OCI-LY1 (cell line): Measurements from ENCODE around the gene ASPRV1.

Experiments used
- CTCF ChIP-seq: fragments of 200-600 bp; sonication (generic), shearing (Covaris generic); IDR thresholded peaks from 2 replicates; pipeline ENCODE4 v1.5.1; 2017; ENCODE audit warnings: mild to moderate bottlenecking, antibody characterized with exemption, low read length, moderate library complexity, mixed read lengths
- EZH2 ChIP-seq: fragments of 200-600 bp; sonication (generic), shearing (Covaris generic); IDR thresholded peaks from 2 replicates; pipeline ENCODE4 v1.8.0; 2017; ENCODE audit warnings: borderline replicate concordance, mixed run types, mild to moderate bottlenecking, antibody characterized with exemption, low read length, moderate library complexity, mixed read lengths

- TF ChIP-seq CTCF (no peak), EZH2 (no peak)
Observed at GRCh38 chr2:69948032-69948962, 13.1 kb downstream of the ASPRV1 start.
